HCEC 1CT (cell line): ENCODE data around the gene CREG1.
A peak's percentile ranks its signal among the peaks of the same experiment; 100 is the strongest.
"Not testable (repeated sequence)": the region's sequence is repeated elsewhere in the genome, so short reads cannot be mapped to it uniquely, and the experiment has no call there.

Experiments
- DNase-seq: peaks from one replicate; pipeline ENCODE4 v3.0.0-alpha.2; 2017

The CREG1 gene

GRCh38 chr1:167563579-167564246 is 10.2 kb upstream of the CREG1 start:
- DNase-seq = no peak

GRCh38 chr1:167562702-167563101 is 9.1 kb upstream of the CREG1 start:
- DNase-seq = peak; percentile 65

DNA sequence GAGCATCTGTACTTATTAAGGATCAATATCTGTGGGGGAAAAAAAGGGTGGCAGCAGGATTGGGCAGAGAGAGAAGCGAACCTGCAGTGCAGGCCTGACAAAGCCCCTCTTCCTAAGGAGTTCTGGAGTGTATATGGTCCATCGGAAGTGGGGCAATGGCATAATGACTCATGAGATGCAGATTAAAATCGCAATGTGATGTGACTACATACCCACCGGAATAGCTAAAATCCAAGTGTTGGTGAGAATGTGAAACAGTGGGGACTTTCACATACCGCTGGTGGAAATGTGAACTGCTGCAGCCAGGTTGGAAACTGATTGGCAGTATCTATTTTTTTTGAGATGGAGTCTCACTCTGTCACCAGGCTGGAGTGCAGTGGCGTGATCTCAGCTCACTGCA is 8.2 kb upstream of the CREG1 start:
- DNase-seq = no peak

GRCh38 chr1:167555971-167556714 is 2.6 kb upstream of the CREG1 start:
- DNase-seq = peak; percentile 52

DNA sequence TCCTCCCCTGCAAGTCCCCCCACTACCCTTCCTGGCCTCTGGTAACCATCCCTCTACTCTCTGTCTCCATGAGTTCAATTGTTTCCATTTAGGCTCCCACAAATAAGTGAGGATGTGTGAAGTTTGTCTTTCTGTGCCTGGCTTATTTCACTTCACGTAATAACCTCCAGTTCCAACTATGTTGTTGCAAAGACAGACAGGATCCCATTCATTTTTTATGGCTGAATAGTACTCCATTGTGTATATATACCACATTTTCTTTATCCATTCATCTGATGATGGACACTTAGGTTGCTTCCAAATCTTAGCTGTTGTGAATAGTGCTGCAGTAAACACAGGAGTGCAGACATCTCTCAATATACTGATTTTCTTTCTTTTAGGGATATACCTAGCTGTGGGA is 1.5 kb upstream of the CREG1 start:
- not testable (repeated sequence) for DNase-seq

DNA sequence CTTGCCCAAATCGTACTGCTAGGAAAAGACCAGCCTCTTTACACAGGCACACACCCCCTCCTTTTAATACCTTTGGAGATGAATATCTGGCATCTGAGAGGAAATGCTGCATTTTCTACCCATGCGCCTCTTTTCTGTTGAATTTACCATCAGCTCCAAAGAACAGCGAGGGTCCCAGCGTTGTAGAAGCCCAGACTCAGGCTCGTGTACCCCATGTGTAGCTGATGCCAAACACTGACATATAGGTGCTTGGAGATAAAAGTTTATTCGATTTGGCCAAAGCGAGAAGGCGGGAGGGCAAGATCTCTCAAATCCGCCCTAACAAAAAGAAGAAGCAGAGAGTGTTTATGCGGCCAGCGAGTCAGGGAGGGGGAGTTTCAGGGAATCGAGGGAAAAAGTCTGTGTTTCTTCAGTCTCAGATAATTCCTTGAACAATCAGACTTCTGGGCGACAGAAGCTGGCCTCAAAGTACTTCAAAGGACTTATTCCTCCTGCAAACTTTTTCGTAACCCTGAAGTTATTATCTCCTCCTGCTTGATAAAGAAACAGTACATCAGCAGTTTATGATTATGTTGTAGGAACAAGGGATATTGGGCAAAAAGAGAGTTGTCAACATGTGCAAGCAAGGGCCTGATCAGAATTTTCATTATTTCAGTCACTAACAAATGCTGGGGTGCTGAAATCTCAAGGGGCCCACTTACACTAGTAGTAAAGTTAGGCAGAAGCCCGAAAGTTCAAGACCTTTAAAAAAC is 642 bp upstream of the CREG1 start:
- no peak for DNase-seq

DNA sequence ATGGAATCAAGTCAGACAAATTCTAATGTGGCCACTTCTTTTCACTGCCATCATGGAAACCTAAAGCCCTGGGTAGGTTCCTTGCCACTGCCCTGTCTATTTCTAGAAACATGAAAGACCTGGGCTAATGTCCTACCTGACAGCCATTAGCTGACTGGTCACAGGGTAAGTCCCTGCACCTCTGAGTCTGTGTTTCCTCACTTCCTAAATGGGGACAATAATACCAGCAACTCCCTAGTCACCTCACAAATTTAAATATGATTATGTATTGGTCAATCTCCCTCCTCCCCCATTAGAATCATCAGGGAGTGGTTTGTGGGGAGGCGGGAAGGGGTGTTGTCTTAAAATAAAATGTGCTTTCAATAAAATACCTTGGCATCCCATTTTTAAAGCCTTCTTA is 2.2 kb downstream of the CREG1 start:
- no peak for DNase-seq

- DNase-seq = peak; percentile 63
Measured at GRCh38 chr1:167548059-167548932, 5.3 kb downstream of the CREG1 start.

- DNase-seq = no peak
Measured at GRCh38 chr1:167546935-167547334, 6.6 kb downstream of the CREG1 start.

DNA sequence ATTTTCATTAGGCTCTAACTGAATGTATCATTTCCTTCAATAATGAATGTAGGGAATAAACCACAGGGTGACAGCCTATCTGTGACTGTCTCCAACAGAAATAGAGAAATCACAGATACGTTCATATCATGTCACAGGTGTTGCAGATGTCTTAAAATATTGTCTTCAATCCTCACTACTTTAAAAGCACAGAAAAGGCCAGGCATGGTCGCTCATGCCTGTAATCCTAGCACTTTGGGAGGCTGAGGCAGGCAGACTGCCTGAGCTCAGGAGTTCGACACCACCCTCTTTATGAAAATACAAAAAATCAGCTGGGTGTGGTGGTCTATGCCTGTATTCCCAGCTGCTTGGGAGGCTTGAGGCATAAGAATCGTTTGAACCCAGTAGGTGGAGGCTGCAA is 8.2 kb downstream of the CREG1 start:
- no peak for DNase-seq

DNA sequence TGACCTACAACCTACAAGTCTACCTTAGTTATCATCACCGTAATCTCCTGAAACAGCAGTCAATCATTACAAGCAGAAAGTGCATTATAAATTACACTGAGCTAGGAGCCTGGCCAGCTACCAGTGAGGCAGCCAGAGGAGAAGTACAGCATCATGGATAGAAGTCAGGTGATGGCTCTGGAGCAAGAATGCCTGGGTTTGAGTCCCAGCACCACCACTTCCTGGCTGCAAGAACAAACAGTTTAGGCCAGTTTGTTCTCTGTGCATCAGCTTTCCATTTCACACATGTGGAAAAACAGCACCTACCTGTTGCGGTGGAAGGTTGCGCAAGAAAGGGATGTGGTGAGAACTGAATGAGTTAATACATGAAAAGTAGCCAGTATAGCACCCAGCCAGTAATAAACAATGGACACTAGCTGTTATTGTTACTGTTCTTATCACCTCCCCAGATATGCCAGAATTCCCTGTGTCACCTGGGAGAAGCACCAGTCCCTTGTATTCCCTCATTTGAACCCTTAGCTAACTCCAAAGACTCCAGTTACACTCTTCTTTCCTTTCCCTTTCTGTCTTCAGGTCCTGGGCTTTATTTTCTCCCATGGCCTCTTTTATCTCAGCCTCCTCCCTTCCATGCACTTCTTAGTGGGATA is 9.0 kb downstream of the CREG1 start:
- no peak for DNase-seq

DNA sequence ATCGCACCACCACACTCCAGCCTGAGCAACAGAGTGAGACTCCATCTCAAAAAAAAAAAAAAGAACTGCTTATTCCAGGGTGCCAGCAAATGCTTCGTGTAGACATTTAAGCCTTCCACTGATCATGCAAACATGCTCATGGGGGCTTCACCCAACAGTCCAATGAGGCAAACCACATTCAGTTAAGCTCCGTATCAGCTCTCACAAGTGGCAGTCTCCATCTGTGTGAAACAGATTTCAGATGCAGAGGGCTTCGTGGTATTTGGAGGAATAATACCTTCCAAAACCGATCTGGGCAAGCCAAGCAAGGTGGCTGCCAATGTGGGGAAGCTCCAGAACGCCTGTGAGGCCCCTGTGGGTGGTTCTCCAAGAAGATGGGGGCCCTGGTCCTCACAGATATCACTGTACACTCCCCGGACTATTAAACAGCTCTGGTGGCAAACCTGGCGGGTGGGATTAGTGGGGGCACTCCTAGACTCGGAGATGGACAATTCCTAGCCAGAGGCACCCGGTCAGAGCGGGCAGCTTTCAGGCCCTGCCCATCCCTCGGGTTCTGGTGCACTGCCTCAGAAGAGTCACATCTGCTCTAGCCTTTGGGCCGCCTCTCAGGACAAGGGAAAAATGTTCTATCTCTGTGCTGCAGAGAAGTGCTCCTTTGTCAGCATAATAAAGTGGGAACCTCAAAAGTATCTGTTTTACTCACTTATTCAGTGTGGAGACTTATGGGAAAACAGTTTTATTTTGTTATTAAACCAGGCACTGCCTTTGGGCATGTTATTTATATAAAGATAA is 10.2 kb downstream of the CREG1 start:
- no peak for DNase-seq

GRCh38 chr1:167542109-167543032 is 11.2 kb downstream of the CREG1 start:
- DNase-seq = no peak

GRCh38 chr1:167541610-167542009 is 12.0 kb downstream of the CREG1 start:
- DNase-seq = no peak

DNA sequence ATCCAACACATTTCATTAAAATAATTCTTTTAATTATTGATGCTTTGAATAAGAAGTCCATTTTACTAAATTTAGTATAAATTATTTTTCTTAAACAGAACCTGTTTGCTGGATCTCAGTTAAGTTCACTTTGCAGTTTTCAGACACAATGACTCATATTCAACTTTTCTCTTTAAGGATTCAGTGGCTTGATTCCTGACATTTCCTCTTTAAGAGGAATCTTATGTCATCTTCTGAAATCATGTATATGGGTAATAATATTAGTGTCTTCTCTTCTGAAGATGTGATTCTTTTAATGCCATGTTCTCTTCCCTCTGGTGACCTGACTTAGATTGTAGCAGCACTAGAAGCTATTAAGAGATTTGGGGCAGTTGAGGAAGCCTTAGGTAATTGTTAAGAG is 12.6 kb downstream of the CREG1 start:
- DNase-seq = no peak

- DNase-seq = peak; percentile 53
Measured at GRCh38 chr1:167538657-167539056, 14.9 kb downstream of the CREG1 start.

DNA sequence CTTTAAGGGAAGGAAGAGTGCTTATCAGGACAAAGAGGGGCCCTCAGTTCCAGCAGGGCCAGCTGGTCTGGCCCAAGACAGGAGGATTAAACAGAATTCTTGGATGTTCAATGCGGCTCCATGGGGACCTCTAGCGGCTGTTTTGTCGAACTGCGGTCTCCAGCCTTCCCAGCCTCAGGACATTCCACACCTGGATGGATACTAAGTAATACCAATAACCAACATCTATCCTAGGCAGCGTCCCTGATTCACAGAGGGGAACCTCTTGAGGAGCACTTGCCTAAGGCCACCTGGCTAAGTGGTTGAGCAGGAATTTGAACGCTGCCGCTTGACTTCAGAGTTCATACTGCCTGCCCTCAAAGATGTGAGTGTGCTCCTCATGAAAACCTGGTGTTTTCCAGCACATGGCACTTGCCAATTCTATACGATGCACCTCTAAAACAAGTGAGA is 19.7 kb downstream of the CREG1 start:
- peak; percentile 28 for DNase-seq

DNA sequence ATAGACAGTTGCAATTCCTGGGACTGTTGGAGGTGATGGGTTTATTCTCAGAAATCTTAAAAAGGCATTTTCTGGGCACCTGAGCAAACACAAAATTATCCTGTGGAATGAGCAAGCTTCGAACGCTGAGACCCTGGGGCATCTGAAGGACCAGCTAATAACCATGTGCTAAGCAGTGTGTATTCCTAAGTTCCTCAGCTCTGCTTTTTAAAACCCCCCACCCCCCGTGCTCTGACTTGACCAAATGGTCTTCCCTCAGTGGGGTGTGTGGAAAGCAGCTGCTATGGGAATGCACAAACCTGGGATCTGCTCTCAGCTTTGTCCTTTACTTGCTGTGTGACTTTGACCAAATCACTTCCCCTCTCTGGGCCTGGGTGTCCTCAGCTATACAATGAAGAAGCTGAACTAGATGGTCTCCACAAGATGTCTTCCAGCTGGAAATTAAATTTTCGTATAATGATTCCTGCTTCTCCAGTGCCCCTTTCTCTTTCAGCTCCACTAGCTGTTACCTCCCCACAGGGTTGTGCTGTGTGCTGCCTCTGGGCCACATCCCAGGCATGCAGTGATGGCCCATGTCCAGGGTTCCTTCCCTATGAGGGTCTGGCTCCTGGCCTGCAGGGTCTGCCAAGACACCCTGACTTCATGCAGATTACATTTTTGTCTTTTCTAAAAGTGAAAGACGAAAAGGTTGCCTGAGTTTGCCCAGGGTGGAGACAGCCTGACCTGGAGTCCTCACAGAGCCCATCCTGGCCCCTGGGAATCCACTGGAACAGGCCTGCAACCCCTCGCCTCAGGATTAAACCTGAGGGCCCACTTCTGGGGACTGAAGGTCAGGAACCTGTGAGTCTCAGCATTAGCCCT is 20.4 kb downstream of the CREG1 start:
- DNase-seq = no peak

GRCh38 chr1:167532375-167532774 is 21.2 kb downstream of the CREG1 start:
- DNase-seq = no peak
